ENCODE data around the gene CEBPB. TPM values are rescaled to one million over a fixed set of nuclear protein-coding genes. Genes with fewer than 3 reads are reported as not detected.
"Not testable (repeated sequence)": the region's sequence is repeated elsewhere in the genome, so short reads cannot be mapped to it uniquely, and the experiment has no call there.

CEBPB gene
- total RNA-seq, 1 experiment from 2014 or later: 46.7 TPM

DNA sequence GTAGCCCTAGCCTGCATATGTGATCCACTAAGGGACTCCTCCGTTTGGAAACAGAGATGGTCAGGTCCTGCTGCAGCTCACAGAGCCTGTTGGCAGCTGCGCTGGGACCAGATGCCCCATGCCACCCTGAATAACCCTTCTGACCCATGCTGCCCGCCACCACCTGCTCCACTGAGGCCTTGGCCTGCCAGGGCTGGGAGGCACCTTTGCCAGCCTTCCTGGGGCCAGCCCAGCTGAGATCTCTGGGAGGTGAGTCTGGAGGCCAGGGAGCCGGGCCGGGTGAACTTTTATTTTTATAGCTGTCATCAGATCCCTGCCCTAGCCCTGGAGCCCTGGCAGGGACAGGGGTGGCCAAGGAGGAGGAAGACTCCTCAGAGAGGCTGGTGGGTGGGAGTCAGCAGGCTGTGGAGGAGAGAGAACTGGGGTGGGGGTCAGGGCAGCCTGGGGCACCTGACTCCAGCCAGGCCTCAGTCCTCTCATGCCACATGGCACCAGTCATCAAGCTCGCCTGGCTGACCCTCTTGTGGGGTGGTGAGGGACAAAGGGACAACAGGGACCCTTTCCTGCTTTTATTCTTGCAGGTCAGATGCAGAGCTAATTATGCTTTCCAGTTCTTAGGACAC is 10.0 kb downstream of the CEBPB start:
- in situ Hi-C loops (cut with HindIII; ENCODE audit: low pct_unique_long_range_greater_than_20kb, low sequenced_read_pairs): no loop called here
- no peak for DNase-seq (ENCODE audit: low read depth)

DNA sequence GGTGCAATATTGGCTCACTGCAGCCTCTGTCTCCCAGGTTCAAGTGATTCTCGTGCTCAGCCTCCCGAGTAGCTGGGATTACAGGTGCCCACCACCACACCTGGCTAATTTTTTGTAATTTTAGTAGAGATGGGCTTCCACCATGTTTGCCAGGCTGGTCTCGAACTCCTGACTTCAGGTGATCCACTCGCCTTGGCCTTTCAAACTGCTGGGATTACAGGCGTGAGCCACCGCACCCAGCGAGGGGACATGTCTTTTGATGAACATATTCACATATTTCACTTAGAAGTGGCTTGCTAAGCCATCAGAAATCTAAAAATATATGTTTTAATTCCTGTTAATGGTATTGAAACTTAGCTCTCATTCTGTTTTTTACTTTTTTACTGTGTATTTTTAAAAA is 11.1 kb downstream of the CEBPB start:
- in situ Hi-C loops (cut with HindIII; ENCODE audit: low pct_unique_long_range_greater_than_20kb, low sequenced_read_pairs); DNase-seq (ENCODE audit: low read depth): not testable (repeated sequence)

DNA sequence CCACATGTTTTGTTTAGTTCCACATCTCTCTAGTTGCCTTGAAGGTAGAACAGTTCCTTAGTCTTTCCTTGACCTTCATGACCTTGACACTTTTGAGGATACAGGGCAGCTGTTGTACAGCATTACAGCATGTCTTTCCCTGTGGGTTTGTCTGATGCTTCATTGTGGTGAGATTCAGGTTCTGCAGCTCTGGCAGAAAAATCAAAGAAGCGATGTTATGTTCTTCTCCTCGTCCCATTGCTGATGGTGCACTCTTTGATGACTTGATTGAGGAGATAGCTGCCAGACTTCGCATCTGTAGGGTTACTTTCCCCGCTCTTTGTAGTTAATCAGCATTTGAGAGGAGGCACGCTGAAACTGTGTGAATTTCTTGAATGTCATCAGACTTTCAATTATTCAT is 12.0 kb downstream of the CEBPB start:
- no peak for DNase-seq (ENCODE audit: low read depth)
- in situ Hi-C loops (cut with HindIII; ENCODE audit: low pct_unique_long_range_greater_than_20kb, low sequenced_read_pairs): no loop called here

DNA sequence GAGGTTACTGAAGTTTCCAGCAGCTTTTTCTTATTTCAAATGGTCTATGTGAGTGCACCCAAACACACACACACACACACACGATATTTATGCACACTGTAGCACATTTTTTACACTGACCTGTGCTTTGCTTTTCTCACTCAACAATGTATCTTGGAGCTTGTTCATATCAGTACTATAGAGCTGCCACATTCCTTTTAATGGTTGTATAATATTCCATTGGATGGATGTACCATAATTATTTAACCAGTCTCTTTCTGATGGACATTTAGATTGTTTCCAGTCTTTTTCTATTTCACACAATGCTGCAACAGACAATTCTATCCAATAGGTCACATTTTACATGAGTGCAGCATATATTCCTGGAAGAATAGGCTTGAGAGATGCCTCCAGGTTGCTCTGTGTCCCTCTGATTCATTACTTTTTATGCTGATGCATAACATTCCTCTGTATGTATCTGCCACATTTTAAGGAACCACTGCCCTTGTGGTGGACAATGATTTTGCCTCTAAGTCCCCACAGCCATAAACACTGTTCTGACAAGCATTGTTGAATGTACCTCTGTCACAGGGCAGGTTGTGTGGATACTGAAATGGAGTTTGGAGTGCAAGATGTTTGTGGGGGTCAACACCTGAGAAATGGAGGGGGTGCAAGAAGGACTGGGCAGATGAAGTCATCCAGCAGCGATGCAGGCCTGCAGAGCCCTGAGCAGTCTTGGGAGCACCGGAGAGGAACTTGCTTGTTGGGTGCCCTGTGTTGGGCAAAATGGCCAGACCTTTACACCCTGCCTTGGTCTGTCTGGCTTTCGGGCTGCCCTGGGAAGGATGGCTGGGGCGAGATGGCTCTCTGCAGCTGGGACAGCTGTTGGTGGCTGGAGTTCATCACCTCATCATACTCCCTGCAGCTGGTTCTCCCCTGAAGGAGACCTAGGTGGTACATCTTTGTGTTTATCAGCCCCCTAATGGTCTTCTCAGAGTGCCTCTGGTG is 13.6 kb downstream of the CEBPB start:
- in situ Hi-C loops (cut with HindIII; ENCODE audit: low pct_unique_long_range_greater_than_20kb, low sequenced_read_pairs): no loop called here
- DNase-seq (ENCODE audit: low read depth): no peak

GRCh38 chr20:50207026-50207425 is 16.4 kb downstream of the CEBPB start:
- no peak for DNase-seq (ENCODE audit: low read depth)
- in situ Hi-C loops (cut with HindIII; ENCODE audit: low pct_unique_long_range_greater_than_20kb, low sequenced_read_pairs): no loop called here

DNA sequence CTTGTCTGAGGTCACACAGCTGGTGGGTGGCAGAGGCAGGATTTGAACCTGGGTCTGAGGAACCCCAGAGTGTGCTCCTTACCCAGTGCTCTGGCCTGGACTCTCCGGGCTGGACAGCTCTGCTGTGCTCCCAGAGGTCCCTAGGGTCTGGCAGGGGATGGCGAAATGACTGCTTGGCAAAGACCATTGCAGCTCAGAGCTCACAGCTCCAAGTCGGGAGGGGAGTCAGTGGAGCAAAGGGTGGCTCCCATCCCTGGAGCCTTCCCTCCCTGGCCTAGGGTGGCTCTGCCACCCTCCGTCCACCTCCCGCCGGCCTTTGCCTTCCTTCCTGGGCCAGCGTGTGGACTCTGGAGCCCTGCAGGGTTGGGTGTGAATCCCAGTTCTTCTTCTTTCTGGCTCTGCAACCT is 17.5 kb downstream of the CEBPB start:
- DNase-seq (ENCODE audit: low read depth): no peak
- in situ Hi-C loops (cut with HindIII; ENCODE audit: low pct_unique_long_range_greater_than_20kb, low sequenced_read_pairs): no loop called here

- DNase-seq (ENCODE audit: low read depth); in situ Hi-C loops (cut with HindIII; ENCODE audit: low pct_unique_long_range_greater_than_20kb, low sequenced_read_pairs): not testable (repeated sequence)
Measured at GRCh38 chr20:50208815-50209214, 18.2 kb downstream of the CEBPB start.

DNA sequence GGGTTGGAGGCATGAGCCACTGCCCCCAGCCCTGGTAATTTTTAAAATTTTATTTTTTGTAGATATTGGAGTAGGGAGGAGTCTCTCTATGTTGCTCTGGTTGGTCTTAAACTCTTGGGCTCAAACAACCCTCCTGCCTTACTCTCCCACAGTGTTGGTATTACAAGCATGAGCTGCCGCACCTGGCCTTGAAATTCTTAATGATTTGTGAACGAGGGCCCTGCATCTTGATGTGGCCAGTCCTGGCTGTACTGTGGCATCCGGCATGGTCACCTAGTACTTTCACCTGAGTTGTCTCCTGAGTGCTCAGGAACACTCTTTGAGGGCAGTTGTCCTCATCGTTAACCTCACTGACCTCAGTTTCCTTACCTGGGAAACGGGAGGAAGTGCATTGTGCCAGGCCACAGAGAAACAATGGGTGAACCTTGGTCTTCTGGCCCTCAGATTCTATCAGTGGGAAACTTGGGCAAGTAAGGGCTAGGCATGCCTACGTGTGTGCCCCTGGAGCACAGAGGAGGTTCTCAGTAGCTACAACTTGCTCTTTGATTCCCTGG is 19.5 kb downstream of the CEBPB start:
- no peak for DNase-seq (ENCODE audit: low read depth)
- in situ Hi-C loops (cut with HindIII; ENCODE audit: low pct_unique_long_range_greater_than_20kb, low sequenced_read_pairs): no loop called here

- no peak for DNase-seq (ENCODE audit: low read depth)
- in situ Hi-C loops (cut with HindIII; ENCODE audit: low pct_unique_long_range_greater_than_20kb, low sequenced_read_pairs): no loop called here
Measured at GRCh38 chr20:50211091-50211490, 20.5 kb downstream of the CEBPB start.

GRCh38 chr20:50213531-50214106 is 23.0 kb downstream of the CEBPB start:
- no peak for DNase-seq (ENCODE audit: low read depth)
- in situ Hi-C loops (cut with HindIII; ENCODE audit: low pct_unique_long_range_greater_than_20kb, low sequenced_read_pairs): no loop called here

DNA sequence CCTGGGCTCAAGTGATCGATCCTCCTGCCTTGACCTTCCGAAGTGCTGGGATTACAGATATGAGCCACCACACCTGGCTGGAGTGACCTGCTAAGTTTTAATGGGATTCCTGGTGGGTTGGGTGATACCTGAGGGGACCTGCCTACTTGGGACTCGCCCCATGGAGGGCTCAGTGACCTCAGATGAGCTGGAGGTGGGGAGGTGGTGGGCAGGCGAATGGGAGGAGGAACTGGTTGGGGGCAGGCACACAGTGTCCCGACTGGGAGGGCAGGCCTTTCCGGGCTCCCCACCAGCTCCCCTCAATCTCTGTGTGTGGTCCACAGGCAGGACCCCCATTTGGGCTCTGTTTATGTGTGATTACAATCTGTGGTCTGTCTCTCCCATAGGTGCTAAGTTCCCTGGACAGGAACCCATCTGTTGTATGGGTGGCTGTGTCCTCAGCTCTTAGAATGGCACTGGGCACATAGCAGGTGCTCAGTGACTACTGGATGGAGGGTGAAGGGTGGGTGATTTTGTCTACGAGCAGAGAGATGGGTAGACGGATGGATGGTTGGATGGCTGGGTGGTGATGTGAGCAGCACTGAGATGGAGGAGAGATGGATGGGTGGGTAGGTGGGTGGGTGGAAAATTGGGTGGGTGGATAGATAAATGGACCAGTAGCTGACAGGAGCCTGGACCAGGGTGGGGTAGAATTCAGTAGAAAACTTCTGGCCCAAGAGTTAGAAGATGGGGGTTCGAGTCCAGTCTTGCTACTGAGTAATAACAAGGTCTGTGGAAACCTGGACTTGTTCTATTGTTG is 23.8 kb downstream of the CEBPB start:
- in situ Hi-C loops (cut with HindIII; ENCODE audit: low pct_unique_long_range_greater_than_20kb, low sequenced_read_pairs): no loop called here
- no peak for DNase-seq (ENCODE audit: low read depth)

DNA sequence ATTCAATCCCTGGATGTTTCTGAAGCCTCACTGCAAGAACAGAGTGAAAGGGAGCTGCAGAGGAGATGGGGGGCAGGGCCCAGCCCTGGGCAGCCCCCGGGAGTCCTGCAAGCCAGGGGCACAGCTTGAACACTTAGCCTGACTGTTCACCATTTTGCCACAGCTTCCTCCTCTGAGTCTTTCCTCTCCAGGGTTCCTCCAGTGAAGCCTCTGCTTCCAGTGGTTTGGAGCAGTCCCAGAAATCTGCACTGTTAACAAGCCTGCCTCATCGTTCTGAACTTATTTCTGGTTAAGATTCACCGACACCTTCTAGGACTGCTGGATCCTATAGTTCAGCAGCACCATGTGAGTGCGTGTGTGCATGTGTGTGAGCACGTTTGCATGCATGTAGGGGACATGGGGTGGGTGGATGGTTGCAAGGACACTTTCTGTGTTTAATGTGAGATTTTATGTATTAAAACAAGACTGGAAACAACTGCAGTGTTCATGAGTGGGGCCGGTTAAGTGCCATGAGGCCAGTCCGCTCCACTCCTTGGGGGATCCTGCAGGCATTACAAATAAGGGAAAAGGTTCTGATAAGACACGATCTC is 24.6 kb downstream of the CEBPB start:
- in situ Hi-C loops (cut with HindIII; ENCODE audit: low pct_unique_long_range_greater_than_20kb, low sequenced_read_pairs): no loop called here
- no peak for DNase-seq (ENCODE audit: low read depth)

GRCh38 chr20:50215926-50216325 is 25.3 kb downstream of the CEBPB start:
- in situ Hi-C loops (cut with HindIII; ENCODE audit: low pct_unique_long_range_greater_than_20kb, low sequenced_read_pairs): no loop called here
- no peak for DNase-seq (ENCODE audit: low read depth)

DNA sequence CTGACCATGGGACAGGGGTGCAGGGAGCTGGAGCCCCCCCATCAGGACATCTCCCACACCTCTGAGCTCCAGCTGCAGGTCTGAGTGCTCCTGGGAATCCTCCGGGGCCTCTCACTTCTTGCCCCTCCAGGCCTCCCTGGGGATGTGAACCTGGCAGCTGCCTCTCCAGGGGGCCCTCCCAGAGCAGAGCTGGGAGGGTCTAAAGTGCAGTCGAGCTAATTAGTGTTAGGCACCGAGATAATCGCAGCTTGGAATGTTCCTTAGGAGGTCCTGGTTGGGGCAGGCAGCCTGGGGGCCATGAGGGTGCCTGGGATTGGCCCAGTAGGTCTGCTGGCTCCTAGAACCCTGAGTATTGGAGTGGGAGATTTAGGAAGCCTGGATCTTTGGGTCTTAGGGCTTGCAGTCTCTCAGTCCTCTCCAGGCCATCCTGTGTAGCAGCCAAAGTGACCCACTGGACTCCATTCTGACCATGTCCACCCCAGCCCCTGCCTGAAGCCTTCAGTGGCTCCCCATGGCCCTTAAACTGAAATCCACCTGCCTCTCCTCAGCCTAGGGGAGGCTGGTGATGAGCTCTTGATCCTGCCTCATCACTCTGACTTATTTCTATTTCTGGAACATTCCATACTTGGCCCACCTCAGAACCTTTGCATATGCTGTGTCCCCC is 26.0 kb downstream of the CEBPB start:
- DNase-seq (ENCODE audit: low read depth): no peak
- in situ Hi-C loops (cut with HindIII; ENCODE audit: low pct_unique_long_range_greater_than_20kb, low sequenced_read_pairs): no loop called here

DNA sequence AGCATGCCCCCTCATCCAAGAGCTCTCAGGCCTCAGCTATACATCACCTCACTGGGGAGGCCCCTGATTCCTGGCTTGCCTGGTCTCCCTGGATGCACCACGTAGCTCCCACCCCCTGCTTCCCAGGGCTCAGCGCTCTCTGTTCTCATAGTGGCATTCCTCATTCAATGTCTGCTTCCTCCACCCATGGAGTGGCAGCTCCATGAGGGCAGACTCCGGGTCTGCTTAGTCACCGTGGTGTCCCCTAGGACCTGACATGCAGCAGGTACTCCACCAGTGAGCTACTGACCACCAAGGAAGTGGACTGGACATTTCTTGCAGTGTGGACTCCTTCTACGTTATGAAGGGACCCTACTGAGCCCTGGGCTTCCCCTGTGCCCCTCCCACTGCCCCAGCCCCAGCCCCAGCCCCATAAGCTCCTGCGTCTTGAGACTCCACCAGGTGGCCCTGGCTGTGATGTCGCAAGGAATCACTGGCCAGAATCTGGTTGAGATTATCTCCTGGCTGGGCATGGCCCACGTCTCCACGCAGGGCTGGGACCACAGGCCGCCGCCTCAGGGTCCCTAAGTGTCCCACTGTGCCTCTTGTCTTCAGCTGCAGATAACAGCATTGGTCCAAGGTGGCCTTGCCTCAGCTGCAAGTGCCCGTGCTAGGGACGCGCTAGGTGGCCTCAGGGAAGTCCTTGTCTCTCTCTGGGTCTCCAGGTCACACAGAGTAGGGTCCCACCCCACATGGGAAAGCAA is 26.7 kb downstream of the CEBPB start:
- DNase-seq (ENCODE audit: low read depth): no peak
- in situ Hi-C loops (cut with HindIII; ENCODE audit: low pct_unique_long_range_greater_than_20kb, low sequenced_read_pairs): no loop called here

GRCh38 chr20:50218987-50219435 is 28.4 kb downstream of the CEBPB start:
- DNase-seq (ENCODE audit: low read depth): no peak
- in situ Hi-C loops (cut with HindIII; ENCODE audit: low pct_unique_long_range_greater_than_20kb, low sequenced_read_pairs): no loop called here

GRCh38 chr20:50219600-50219999 is 29.0 kb downstream of the CEBPB start:
- no peak for DNase-seq (ENCODE audit: low read depth)
- in situ Hi-C loops (cut with HindIII; ENCODE audit: low pct_unique_long_range_greater_than_20kb, low sequenced_read_pairs): no loop called here
